GM23248 (cell line): ENCODE results near the gene BRD3. TPM values are rescaled to one million over a fixed set of nuclear protein-coding genes. Genes with fewer than 3 reads are reported as not detected.
"Not testable (repeated sequence)": the region's sequence is repeated elsewhere in the genome, so short reads cannot be mapped to it uniquely, and the experiment has no call there.

Experiments
- DNase-seq: peaks from one replicate; pipeline ENCODE4 v3.0.0-alpha.2; 2015
- H2AFZ ChIP-seq: fragments of 200-600 bp; sonication (generic); 2 replicates; pipeline ENCODE4 v1.6.1; 2016; ENCODE audit warnings: antibody characterized with exemption
- H3F3A ChIP-seq: fragments of 200-600 bp; sonication (generic); 2 replicates; pipeline ENCODE4 v1.6.1; 2016; ENCODE audit warnings: mild to moderate bottlenecking, antibody characterized with exemption, mixed run types; ENCODE audit not compliant: insufficient read depth
- H3K27ac ChIP-seq: fragments of 200-600 bp; sonication (generic); 2 replicates; pipeline ENCODE4 v1.5.1; 2016; ENCODE audit warnings: mild to moderate bottlenecking
- H3K27me3 ChIP-seq: fragments of 200-600 bp; sonication (generic); replicated peaks from 2 replicates; pipeline ENCODE4 v1.6.1; 2016; ENCODE audit warnings: mild to moderate bottlenecking; ENCODE audit not compliant: insufficient read depth
- H3K36me3 ChIP-seq: fragments of 200-600 bp; sonication (generic); 2 replicates; pipeline ENCODE4 v1.6.1; 2016; ENCODE audit warnings: low read depth, mild to moderate bottlenecking
- H3K4me1 ChIP-seq: fragments of 200-600 bp; sonication (generic); 2 replicates; pipeline ENCODE4 v1.6.1; 2016; ENCODE audit warnings: mild to moderate bottlenecking; ENCODE audit not compliant: insufficient read depth
- H3K4me2 ChIP-seq: fragments of 200-600 bp; sonication (generic); one replicate; pipeline ENCODE4 v1.6.1; 2016; ENCODE audit warnings: mild to moderate bottlenecking; ENCODE audit not compliant: unreplicated experiment
- H3K4me3 ChIP-seq: fragments of 200-600 bp; sonication (generic); 2 replicates; pipeline ENCODE4 v1.5.1; 2016; ENCODE audit warnings: mild to moderate bottlenecking
- H3K79me2 ChIP-seq: fragments of 200-600 bp; sonication (generic); 2 replicates; pipeline ENCODE4 v1.6.1; 2016; ENCODE audit warnings: mild to moderate bottlenecking; ENCODE audit not compliant: insufficient read depth
- H3K9ac ChIP-seq: fragments of 200-600 bp; sonication (generic); 2 replicates; pipeline ENCODE4 v1.6.1; 2016; ENCODE audit warnings: mild to moderate bottlenecking
- H3K9me2 ChIP-seq: fragments of 200-600 bp; sonication (generic); 2 replicates; pipeline ENCODE4 v1.6.1; 2016; ENCODE audit warnings: mixed run types, mild to moderate bottlenecking, moderate library complexity; ENCODE audit not compliant: insufficient read depth
- H3K9me3 ChIP-seq: fragments of 200-600 bp; sonication (generic); one replicate; pipeline ENCODE4 v1.6.1; 2017; ENCODE audit warnings: low read depth
- H4K20me1 ChIP-seq: fragments of 200-600 bp; sonication (generic); 2 replicates; pipeline ENCODE4 v1.6.0; 2016; ENCODE audit not compliant: insufficient read depth
- EZH2 ChIP-seq: fragments of 200-600 bp; sonication (generic); IDR thresholded peaks from 2 replicates; pipeline ENCODE4 v1.6.1; 2018; ENCODE audit warnings: antibody characterized with exemption, mild to moderate bottlenecking; ENCODE audit not compliant: insufficient read depth, poor library complexity, severe bottlenecking
- EZH2phosphoT487 ChIP-seq: fragments of 200-600 bp; sonication (generic); IDR thresholded peaks from 2 replicates; pipeline ENCODE4 v1.6.1; 2018; ENCODE audit warnings: antibody characterized with exemption, moderate library complexity, mild to moderate bottlenecking, low read depth; ENCODE audit not compliant: insufficient read depth
- WGBS, 2 experiments: methylation state at CpG; one replicate each; pipeline ENCODE4 v1.1.6; 2015 to 2017; ENCODE audit warnings: low lambda C conversion rate in 2 of 2, low coverage in 1 of 2; ENCODE audit errors: missing lambda C conversion rate in 2 of 2; 5-methylcytosine and 5-hydroxymethylcytosine counted together
- in situ Hi-C: fragments of 300-500 bp; cut with MboI; formaldehyde crosslinking; loops from 2 replicates; pipeline ENCODE4 v1.15.0; 2020
- polyA plus RNA-seq: library from polyadenylated mRNA; unstranded; fragments of >200 nt; fragmentation: Nextera tagmentation; extraction: Ambion mirVana; gene quantifications from 2 replicates; pipeline ENCODE4 v1.2.1, GENCODE V29; 2016
- total RNA-seq: library from RNA; depleted of rRNA; stranded (reverse); fragments of >200 nt; shearing (Covaris generic); gene quantifications from 2 replicates; pipeline ENCODE4 v1.2.3, GENCODE V29; 2014

BRD3 gene
- total and polyA plus RNA-seq, 2 experiments from 2014 or later = 5.5 to 25.6 TPM

- WGBS, 2 experiments = 1% methylated on average over 41 to 48 of the region's 82 CpGs
- H3K27ac ChIP-seq = peak overlapping the region; percentile 68
- peak overlapping the region; percentile 80 for H2AFZ ChIP-seq
- no peaks in the 10 kb centered on the region for H3K9me3 ChIP-seq
- peak overlapping the region; percentile 85 for H3K4me3 ChIP-seq
- TF ChIP-seq EZH2 (no peak), EZH2phosphoT487 (no peak)
- H3K4me1 ChIP-seq = peaks cover 7% of the 10 kb centered on the region; the same call in 1 of the 2 replicates
- H3K9me2 ChIP-seq = no peaks in the 10 kb centered on the region
- H3F3A ChIP-seq = no peaks in the 10 kb centered on the region
- H4K20me1 ChIP-seq = no peaks in the 10 kb centered on the region
- peak overlapping the region; percentile 78 for H3K9ac ChIP-seq
- H3K4me2 ChIP-seq = peak overlapping the region; percentile 84
- DNase-seq = peak; percentile 55
- H3K79me2 ChIP-seq = peaks cover 46% of the 10 kb centered on the region
- no peaks in the 10 kb centered on the region for H3K27me3 ChIP-seq
- no peaks in the 10 kb centered on the region for H3K36me3 ChIP-seq
- in situ Hi-C loops = loop anchor here (5.0 kb wide), 1 partner anchor 204 kb away; no protein-coding TSS in a partner anchor
Measured at GRCh38 chr9:133991214-133991921, 76.5 kb downstream of the BRD3 start.

- Histone ChIP-seq H4K20me1 (no peaks in the 10 kb centered on the region; the same call in 1 of the 2 replicates), H3K9ac (peak overlapping the region; percentile 78), H3K4me3 (peak overlapping the region; percentile 85), H3K9me2 (no peaks in the 10 kb centered on the region), H3K4me2 (peak overlapping the region; percentile 76), H3K27me3 (no peaks in the 10 kb centered on the region), H3K4me1 (peaks cover 7% of the 10 kb centered on the region; the same call in 1 of the 2 replicates), H3K9me3 (no peaks in the 10 kb centered on the region), H2AFZ (peak overlapping the region; percentile 65), H3K79me2 (peaks cover 54% of the 10 kb centered on the region), H3F3A (no peaks in the 10 kb centered on the region), H3K27ac (peak overlapping the region; percentile 68), H3K36me3 (no peaks in the 10 kb centered on the region)
- no peak for TF ChIP-seq EZH2phosphoT487
- TF ChIP-seq EZH2 = no peak
- peak; percentile 91 for DNase-seq
- 29% methylated on average over 30 to 31 of the region's 31 CpGs for WGBS, 2 experiments
- in situ Hi-C loops = loop anchor here (5.0 kb wide), 1 partner anchor 203 kb away; no protein-coding TSS in a partner anchor
Measured at GRCh38 chr9:133990366-133991213, 77.2 kb downstream of the BRD3 start.

DNA sequence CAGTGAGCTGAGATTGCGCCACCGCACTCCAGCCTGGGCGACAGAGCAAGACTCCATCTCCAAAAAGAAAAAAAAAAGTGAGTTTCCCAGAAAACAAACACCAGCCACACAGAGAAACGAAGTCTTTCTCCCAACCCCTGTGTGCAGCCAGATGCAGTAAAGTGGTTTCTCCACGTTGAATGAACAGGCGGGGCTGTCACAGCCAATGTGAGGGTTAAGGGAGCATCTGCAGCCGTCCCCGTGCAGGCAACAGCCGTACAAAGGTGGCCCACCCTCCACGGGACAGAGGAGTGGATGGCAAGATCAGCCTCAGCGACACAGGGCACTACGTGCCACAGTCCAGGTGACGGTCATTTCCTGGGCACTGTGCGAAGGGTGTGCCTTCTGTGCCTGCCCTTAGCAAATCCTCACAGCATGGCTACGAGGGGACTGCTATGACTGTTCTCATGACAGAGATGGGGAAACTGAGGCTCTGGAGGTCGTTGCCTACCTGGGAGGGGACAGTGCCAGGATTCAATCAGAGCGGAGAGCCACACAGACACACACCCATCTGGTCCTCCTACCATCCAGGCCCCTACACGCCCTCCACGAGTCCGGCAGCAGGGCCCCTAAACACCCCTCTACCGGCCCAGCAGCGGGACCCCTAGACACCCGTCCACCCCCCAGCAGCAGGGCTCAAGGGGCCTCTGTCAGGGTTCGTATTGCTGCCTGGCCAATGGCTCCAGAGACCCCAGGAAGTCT lies 78.0 kb downstream of the BRD3 start:
- peak overlapping the region; percentile 76 for H3K4me2 ChIP-seq
- 78 to 85% methylated on average over 24 of the region's 24 CpGs for WGBS, 2 experiments
- H3K79me2 ChIP-seq = peaks cover 62% of the 10 kb centered on the region
- H2AFZ ChIP-seq = no peak overlapping the region
- H3K27me3 ChIP-seq = no peaks in the 10 kb centered on the region
- H3K9me2 ChIP-seq = no peaks in the 10 kb centered on the region
- no peak overlapping the region for H3K27ac ChIP-seq
- peak overlapping the region; percentile 78; the same call in 1 of the 2 replicates for H3K9ac ChIP-seq
- H3K4me1 ChIP-seq = peaks cover 7% of the 10 kb centered on the region; the same call in 1 of the 2 replicates
- no peaks in the 10 kb centered on the region; the same call in 1 of the 2 replicates for H4K20me1 ChIP-seq
- TF ChIP-seq EZH2 = no peak
- TF ChIP-seq EZH2phosphoT487 = no peak
- DNase-seq = no peak
- in situ Hi-C loops = loop anchor here (5.0 kb wide), 1 partner anchor 202 kb away; no protein-coding TSS in a partner anchor
- H3K9me3 ChIP-seq = no peaks in the 10 kb centered on the region
- peak overlapping the region; percentile 85; the same call in 1 of the 2 replicates for H3K4me3 ChIP-seq
- H3K36me3 ChIP-seq = no peaks in the 10 kb centered on the region
- no peaks in the 10 kb centered on the region for H3F3A ChIP-seq

DNA sequence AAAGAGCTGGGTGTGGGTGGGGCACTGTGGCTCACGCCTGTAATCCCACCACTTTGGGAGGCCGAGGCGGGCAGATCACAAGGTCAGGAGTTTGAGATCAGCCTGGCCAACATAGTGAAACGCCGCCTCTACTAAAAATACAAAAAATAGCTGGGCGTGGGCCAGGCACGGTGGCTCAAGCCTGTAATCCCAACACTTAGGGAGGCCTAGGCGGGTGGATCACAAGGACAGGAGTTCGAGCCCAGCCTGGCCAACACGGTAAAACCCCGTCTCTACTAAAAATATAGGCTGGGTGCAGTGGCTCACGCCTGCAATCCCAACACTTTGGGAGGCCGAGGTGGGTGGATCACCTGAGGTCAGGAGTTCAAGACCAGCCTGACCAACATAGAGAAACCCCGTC lies 79.1 kb downstream of the BRD3 start:
- H3K9me3 ChIP-seq, DNase-seq, H3K4me1 ChIP-seq, H3K9me2 ChIP-seq, in situ Hi-C loops, H3K36me3 ChIP-seq, H3F3A ChIP-seq, H3K4me2 ChIP-seq, H3K9ac ChIP-seq, H3K27me3 ChIP-seq, H2AFZ ChIP-seq, H4K20me1 ChIP-seq, H3K4me3 ChIP-seq, H3K27ac ChIP-seq: not testable (repeated sequence)
- 90 to 91% methylated on average over 13 to 14 of the region's 14 CpGs for WGBS, 2 experiments
- H3K79me2 ChIP-seq = peaks cover 72% of the 10 kb centered on the region
